Nasal cavity respiratory epithelium epithelial cell of viscerocranial mucosa (primary cell): ENCODE measurements around the gene PNMA6F. TPM values are rescaled to one million over a fixed set of nuclear protein-coding genes. Genes with fewer than 3 reads are reported as not detected.

Source experiments
- total RNA-seq: library from RNA; depleted of rRNA; stranded (reverse); fragments of >200 nt; gene quantifications from 2 replicates; pipeline ENCODE4 v1.2.3, GENCODE V29; 2014

PNMA6F gene
- total RNA-seq, result not detected in 2 replicates

DNA sequence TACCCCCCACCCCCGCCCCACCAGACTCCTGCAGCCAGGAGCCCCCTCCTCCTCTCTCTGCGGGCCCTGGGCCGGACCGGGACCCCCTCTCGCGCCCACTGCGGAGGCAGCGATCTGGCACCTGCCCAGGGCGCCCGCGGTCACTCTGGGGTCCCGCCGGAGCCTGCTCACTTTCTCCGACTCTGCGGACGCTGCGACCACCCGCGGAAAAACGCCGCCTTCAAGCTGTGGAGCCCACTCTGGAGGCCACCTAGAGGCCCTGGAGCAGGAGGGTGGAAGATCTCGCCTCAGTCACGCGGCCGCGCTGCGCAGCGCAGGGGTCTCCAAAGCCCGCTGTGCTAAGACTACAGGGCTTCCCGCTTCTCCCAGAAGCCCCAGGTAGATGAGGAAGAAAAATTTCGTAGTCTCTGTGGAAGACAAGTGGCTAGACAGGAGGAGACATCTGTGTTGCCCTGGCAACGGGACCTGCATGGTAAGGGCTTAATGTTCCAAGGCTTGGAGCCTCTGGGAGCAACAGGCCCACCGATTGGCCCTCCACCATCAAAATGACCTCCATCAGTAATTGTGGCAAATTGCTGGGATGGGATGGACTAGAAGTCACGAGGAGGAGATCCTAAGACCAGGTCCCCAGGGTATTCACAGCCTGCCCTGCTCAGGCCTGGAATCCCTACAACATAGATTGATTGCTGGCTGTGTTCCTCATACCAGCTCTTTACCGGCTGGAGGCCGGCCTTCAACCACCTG, at the start of gene PNMA6F:
Gene PNMA6F (minus strand): TSS at position 387 of the 744 bp plus-strand sequence. CDS start 1,093 bp downstream, outside the sequence.

DNA sequence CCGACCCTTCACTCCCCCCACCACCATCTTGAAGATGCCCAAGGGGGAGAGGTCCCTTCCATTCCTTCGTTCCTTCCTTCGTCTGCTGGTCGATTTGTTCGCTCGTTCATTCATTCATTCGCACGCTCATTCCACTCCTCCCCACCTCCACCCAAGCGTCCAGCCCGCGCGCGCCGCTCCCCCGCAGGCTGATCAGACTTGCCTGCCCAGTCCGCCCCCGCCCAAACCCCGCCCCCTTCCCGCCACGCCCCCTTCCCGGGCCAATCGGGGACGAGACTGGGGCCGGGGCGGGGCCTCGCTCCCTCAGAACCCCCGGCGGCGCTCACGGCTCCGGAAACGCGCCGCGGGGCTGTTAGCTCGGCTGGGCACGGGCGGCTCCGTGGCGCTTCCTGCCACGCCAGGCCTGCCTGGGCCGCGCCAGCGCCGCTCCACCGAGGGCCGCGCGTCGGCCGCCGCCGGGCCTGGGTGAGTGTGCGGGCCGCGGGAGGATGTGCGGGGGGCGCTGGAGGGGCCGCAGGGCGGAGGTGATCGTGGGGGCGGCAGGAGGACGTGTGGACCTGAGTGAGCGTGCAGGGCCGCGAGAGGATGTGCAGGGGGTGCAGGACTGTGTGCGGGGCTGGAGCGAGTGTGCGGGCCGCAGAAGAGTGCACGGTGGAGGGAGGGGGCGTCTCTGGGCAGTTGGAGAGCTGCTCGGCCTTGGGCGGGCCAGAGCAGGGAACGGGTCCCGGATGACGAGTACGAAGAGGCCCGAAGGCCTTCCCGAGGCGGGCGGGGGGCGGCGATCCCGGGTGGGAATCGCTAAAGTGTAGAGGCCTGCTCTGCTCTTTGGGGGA, 12.5 kb upstream of the PNMA6F start, which contains the start of gene ZNF275:
Gene ZNF275 (plus strand): TSS at position 333 of the 833 bp plus-strand sequence. CDS start 2,527 bp downstream, outside the sequence.

Other genes starting within 250 kb of the PNMA6F start
- 0.34 and 0.57 TPM in 2 replicates for gene PNMA6A, start 249.3 kb downstream of the PNMA6F start, total RNA-seq
- gene MAGEA1, start 142.5 kb downstream of the PNMA6F start, total RNA-seq, result not detected in 2 replicates
- gene ZNF275, start 12.4 kb upstream of the PNMA6F start, total RNA-seq, result 5.8 and 13.5 TPM in 2 replicates
- gene PNMA6E, start 79.6 kb upstream of the PNMA6F start, total RNA-seq, result not detected in 2 replicates
- gene ZFP92, start 89.7 kb upstream of the PNMA6F start, total RNA-seq, result 0.34 and 2.5 TPM in 2 replicates
- 0.64 and 3.8 TPM in 2 replicates for gene TREX2, start 124.3 kb upstream of the PNMA6F start, total RNA-seq
- gene HAUS7, start 148.8 kb upstream of the PNMA6F start, total RNA-seq, result 8.0 and 8.2 TPM in 2 replicates
- 0.21 TPM in 1 of 2 replicates, not detected in the other for gene BGN, start 173.2 kb upstream of the PNMA6F start, total RNA-seq
- gene ATP2B3, start 195.9 kb upstream of the PNMA6F start, total RNA-seq, result not detected in 2 replicates